ENCODE data around the gene ACOT11. TPM values are rescaled to one million over a fixed set of nuclear protein-coding genes. Genes with fewer than 3 reads are reported as not detected.

Gene ACOT11
- total RNA-seq, 1 experiment from 2014 or later, result 1.9 TPM

- CTCF ChIA-PET, result interaction anchor here (0.6 kb wide), 1 partner anchor 19 kb away, joined by 3 read pairs; no protein-coding TSS in a partner anchor
- H3K27ac ChIP-seq (ENCODE audit: low read length), result no peak overlapping the region
- no peaks in the 10 kb centered on the region for H3K27me3 ChIP-seq (ENCODE audit: control insufficient read depth, insufficient read depth, low read length)
- intact Hi-C loops (cut with micrococcal nuclease; ENCODE audit: unreplicated experiment), result no loop called here
- DNase-seq (ENCODE audit: low read depth, low spot score), result no peak
- BruUV-seq (replicated peaks), result no TSS peak
- no peak overlapping the region for H3K4me3 ChIP-seq (ENCODE audit: low read depth in 2 of 2, low read length in 2 of 2)
- H3K36me3 ChIP-seq (ENCODE audit: control insufficient read depth, insufficient read depth, low read length), result no peaks in the 10 kb centered on the region
- POLR2A ChIA-PET, result no interaction called here
- no peaks in the 10 kb centered on the region for H3K9me3 ChIP-seq (ENCODE audit: control insufficient read depth, insufficient read depth, low read depth, low read length)
- in situ Hi-C loops (cut with HindIII; ENCODE audit: low pct_unique_long_range_greater_than_20kb, low sequenced_read_pairs), result no loop called here
- H3K4me1 ChIP-seq (ENCODE audit: control insufficient read depth, insufficient read depth, low read length), result no peaks in the 10 kb centered on the region
- TF ChIP-seq, protein P1, sequence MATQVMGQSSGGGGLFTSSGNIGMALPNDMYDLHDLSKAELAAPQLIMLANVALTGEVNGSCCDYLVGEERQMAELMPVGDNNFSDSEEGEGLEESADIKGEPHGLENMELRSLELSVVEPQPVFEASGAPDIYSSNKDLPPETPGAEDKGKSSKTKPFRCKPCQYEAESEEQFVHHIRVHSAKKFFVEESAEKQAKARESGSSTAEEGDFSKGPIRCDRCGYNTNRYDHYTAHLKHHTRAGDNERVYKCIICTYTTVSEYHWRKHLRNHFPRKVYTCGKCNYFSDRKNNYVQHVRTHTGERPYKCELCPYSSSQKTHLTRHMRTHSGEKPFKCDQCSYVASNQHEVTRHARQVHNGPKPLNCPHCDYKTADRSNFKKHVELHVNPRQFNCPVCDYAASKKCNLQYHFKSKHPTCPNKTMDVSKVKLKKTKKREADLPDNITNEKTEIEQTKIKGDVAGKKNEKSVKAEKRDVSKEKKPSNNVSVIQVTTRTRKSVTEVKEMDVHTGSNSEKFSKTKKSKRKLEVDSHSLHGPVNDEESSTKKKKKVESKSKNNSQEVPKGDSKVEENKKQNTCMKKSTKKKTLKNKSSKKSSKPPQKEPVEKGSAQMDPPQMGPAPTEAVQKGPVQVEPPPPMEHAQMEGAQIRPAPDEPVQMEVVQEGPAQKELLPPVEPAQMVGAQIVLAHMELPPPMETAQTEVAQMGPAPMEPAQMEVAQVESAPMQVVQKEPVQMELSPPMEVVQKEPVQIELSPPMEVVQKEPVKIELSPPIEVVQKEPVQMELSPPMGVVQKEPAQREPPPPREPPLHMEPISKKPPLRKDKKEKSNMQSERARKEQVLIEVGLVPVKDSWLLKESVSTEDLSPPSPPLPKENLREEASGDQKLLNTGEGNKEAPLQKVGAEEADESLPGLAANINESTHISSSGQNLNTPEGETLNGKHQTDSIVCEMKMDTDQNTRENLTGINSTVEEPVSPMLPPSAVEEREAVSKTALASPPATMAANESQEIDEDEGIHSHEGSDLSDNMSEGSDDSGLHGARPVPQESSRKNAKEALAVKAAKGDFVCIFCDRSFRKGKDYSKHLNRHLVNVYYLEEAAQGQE (IDR thresholded peaks at IDR 0.05; ENCODE audit: insufficient read depth in 1 of 2, low read depth in 2 of 2, low read length in 1 of 2), result no peak
- TF ChIP-seq, protein P2, sequence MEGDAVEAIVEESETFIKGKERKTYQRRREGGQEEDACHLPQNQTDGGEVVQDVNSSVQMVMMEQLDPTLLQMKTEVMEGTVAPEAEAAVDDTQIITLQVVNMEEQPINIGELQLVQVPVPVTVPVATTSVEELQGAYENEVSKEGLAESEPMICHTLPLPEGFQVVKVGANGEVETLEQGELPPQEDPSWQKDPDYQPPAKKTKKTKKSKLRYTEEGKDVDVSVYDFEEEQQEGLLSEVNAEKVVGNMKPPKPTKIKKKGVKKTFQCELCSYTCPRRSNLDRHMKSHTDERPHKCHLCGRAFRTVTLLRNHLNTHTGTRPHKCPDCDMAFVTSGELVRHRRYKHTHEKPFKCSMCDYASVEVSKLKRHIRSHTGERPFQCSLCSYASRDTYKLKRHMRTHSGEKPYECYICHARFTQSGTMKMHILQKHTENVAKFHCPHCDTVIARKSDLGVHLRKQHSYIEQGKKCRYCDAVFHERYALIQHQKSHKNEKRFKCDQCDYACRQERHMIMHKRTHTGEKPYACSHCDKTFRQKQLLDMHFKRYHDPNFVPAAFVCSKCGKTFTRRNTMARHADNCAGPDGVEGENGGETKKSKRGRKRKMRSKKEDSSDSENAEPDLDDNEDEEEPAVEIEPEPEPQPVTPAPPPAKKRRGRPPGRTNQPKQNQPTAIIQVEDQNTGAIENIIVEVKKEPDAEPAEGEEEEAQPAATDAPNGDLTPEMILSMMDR (IDR thresholded peaks at IDR 0.05), result no peak
- TF ChIP-seq SIN3A (IDR thresholded peaks at IDR 0.05; ENCODE audit: borderline replicate concordance, insufficient read depth, low read depth, low read length) (no peak), POLR2AphosphoS5 (IDR thresholded peaks at IDR 0.05; ENCODE audit: low read depth, low read length) (no peak), TCF7L2 (IDR thresholded peaks at IDR 0.05; ENCODE audit: low read depth, low read length) (no peak)
- ATAC-seq, result no peak
Measured at GRCh38 chr1:54518489-54518888, 29.5 kb upstream of the ACOT11 start.

DNA sequence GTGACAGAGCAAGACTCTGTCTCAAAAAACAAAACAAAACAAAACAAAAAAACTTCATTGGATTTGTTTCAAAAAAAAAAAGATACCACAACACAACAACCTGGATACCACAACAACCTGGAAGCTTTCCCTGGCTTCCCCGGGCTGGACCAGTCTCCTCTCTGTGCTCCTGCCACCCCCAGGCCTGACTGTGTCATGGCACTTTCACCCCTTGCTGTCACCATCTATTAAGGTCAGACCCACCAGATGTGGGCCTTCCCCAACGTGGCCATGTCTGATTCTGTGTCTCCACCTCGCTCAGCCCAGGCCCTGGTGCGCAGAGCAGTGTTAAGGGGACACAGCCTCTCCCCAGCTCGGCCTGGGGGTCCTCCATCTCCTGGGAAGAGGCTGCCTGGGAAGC lies 28.3 kb upstream of the ACOT11 start:
- TF ChIP-seq, protein P1 (IDR thresholded peaks at IDR 0.05; ENCODE audit: insufficient read depth in 1 of 2, low read depth in 2 of 2, low read length in 1 of 2), result no peak
- TF ChIP-seq, protein P2 (IDR thresholded peaks at IDR 0.05), result no peak; the same call in 1 of the 2 replicates
- TF ChIP-seq TCF7L2 (IDR thresholded peaks at IDR 0.05; ENCODE audit: low read depth, low read length) (no peak), SIN3A (IDR thresholded peaks at IDR 0.05; ENCODE audit: borderline replicate concordance, insufficient read depth, low read depth, low read length) (no peak), POLR2AphosphoS5 (IDR thresholded peaks at IDR 0.05; ENCODE audit: low read depth, low read length) (no peak)
- BruUV-seq (replicated peaks), result no TSS peak
- POLR2A ChIA-PET, result no interaction called here
- in situ Hi-C loops (cut with HindIII; ENCODE audit: low pct_unique_long_range_greater_than_20kb, low sequenced_read_pairs) (no loop called here), intact Hi-C loops (cut with micrococcal nuclease; ENCODE audit: unreplicated experiment) (no loop called here)
- no peaks in the 10 kb centered on the region for H3K9me3 ChIP-seq (ENCODE audit: control insufficient read depth, insufficient read depth, low read depth, low read length)
- H3K27ac ChIP-seq (ENCODE audit: low read length), result no peak overlapping the region
- no peaks in the 10 kb centered on the region for H3K36me3 ChIP-seq (ENCODE audit: control insufficient read depth, insufficient read depth, low read length)
- H3K4me3 ChIP-seq (ENCODE audit: low read depth in 2 of 2, low read length in 2 of 2), result no peak overlapping the region
- CTCF ChIA-PET, result no interaction called here
- no peak for DNase-seq (ENCODE audit: low read depth, low spot score)
- peak; percentile 73; the same call in 1 of the 2 replicates for ATAC-seq
- H3K4me1 ChIP-seq (ENCODE audit: control insufficient read depth, insufficient read depth, low read length), result no peaks in the 10 kb centered on the region
- no peaks in the 10 kb centered on the region for H3K27me3 ChIP-seq (ENCODE audit: control insufficient read depth, insufficient read depth, low read length)
